ENCODE measurements around the gene NEK5.

- no peak for TF ChIP-seq POLR2A (IDR thresholded peaks at IDR 0.05)
- no peak for TF ChIP-seq CTCF (IDR thresholded peaks at IDR 0.05)
Measured at GRCh38 chr13:52162279-52163101, 33.6 kb upstream of the NEK5 start.
